Mucosa of descending colon (tissue), 3 donors: ENCODE data around the gene TNIP2. TPM values are rescaled to one million over a fixed set of nuclear protein-coding genes. Genes with fewer than 3 reads are reported as not detected.
A peak's percentile ranks its signal among the peaks of the same experiment; 100 is the strongest.

Source experiments
- ATAC-seq: fragments of 200-7000 bp; cut with Tn5 transposase; one replicate; pipeline ENCODE4 v1.9.1; 2020; ENCODE audit warnings: mild to moderate bottlenecking, moderate library complexity
- DNase-seq, 3 donors: peaks; one replicate each; pipeline ENCODE4 v3.0.0-alpha.2; 2020
- H3K36me3 ChIP-seq: fragments of 200-600 bp; one replicate; pipeline ENCODE4 v1.8.0; 2021; ENCODE audit warnings: low read depth, mild to moderate bottlenecking
- H3K4me1 ChIP-seq: fragments of 200-600 bp; one replicate; pipeline ENCODE4 v1.8.0; 2021; ENCODE audit warnings: low read depth, mild to moderate bottlenecking
- H3K4me3 ChIP-seq: fragments of 200-600 bp; one replicate; pipeline ENCODE4 v1.8.0; 2021; ENCODE audit warnings: mild to moderate bottlenecking
- H3K9me3 ChIP-seq: fragments of 200-600 bp; one replicate; pipeline ENCODE4 v1.8.0; 2021; ENCODE audit warnings: mild to moderate bottlenecking
- intact Hi-C, 2 donors: fragments of 100-400 bp; cut with DNase I in 1 of 2; cut with micrococcal nuclease in 1 of 2; formaldehyde crosslinking; loops; one replicate each; pipeline versions ENCODE4 v1.11.0 to v1.11.1; 2022; cut with DNase I, micrococcal nuclease
- total RNA-seq, 3 donors: library from RNA; stranded (reverse); fragmentation: NEBNext Ultra II Directional in 2 of 3; extraction: Animal tissue kit (Norgen Biotek cat#: 25700) in 2 of 3; gene quantifications; one replicate each; pipeline versions ENCODE4 v1.2.1 to v1.2.4, GENCODE V29; 2021 to 2023
- TF ChIP-seq, protein P1 (sequence below): fragments of 200-600 bp; IDR thresholded peaks from one replicate; pipeline ENCODE4 v1.8.0; 2022; ENCODE audit warnings: antibody characterized with exemption, mild to moderate bottlenecking
- donor health status: DM: no; HTN: no; CAD: no; lungs with moderate emphysema.
- donor health status: DM: no; HTN: no; CAD: no.
- donor health status: DM: no; HTN: yes; CAD: no.

The TNIP2 gene
- total RNA-seq, 3 donors from 2014 or later: 50.3 to 51.5 (median 51.2) TPM

DNA sequence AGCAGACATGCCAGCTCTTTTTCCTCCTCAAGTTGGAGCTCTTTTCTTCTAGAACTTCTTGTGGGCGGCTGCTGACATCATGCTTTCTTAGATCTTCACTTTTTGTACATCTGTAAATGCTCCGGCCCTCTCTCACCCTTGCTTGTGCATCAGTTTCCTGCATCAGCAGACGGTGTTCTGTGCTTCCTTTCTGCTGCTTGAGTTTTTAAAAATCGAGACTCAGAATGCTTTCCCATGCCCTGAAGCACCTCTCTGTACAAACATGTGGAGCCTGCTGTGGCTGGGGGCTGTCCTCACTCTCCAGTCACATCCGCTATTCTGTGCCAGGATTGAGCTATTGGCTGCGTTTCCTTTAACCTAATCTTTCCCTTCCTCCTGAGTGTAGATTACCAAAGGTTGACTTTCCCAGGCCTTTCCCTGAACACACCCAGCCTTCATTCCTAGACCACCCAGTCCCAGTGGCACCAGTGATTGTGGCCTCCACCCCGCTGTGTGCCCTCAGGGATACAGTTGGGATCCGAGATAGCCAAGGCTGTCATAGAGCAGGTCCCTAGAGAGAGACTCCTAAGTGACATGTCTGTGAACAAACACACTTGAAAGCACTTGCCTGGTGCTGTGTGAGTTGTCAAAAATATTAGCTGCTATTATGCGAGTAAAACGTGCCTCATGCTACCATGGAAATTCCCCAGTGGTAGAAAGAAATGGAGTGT lies 41.9 kb downstream of the TNIP2 start:
- H3K36me3 ChIP-seq: peaks cover 4% of the 10 kb centered on the region
- no peaks in the 10 kb centered on the region for H3K4me1 ChIP-seq
- H3K4me3 ChIP-seq: no peak overlapping the region
- DNase-seq (no peak), ATAC-seq (peak; percentile 21)
- H3K9me3 ChIP-seq: no peaks in the 10 kb centered on the region
- intact Hi-C loops: no loop called here
- TF ChIP-seq, protein P1, sequence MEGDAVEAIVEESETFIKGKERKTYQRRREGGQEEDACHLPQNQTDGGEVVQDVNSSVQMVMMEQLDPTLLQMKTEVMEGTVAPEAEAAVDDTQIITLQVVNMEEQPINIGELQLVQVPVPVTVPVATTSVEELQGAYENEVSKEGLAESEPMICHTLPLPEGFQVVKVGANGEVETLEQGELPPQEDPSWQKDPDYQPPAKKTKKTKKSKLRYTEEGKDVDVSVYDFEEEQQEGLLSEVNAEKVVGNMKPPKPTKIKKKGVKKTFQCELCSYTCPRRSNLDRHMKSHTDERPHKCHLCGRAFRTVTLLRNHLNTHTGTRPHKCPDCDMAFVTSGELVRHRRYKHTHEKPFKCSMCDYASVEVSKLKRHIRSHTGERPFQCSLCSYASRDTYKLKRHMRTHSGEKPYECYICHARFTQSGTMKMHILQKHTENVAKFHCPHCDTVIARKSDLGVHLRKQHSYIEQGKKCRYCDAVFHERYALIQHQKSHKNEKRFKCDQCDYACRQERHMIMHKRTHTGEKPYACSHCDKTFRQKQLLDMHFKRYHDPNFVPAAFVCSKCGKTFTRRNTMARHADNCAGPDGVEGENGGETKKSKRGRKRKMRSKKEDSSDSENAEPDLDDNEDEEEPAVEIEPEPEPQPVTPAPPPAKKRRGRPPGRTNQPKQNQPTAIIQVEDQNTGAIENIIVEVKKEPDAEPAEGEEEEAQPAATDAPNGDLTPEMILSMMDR: no peak

DNA sequence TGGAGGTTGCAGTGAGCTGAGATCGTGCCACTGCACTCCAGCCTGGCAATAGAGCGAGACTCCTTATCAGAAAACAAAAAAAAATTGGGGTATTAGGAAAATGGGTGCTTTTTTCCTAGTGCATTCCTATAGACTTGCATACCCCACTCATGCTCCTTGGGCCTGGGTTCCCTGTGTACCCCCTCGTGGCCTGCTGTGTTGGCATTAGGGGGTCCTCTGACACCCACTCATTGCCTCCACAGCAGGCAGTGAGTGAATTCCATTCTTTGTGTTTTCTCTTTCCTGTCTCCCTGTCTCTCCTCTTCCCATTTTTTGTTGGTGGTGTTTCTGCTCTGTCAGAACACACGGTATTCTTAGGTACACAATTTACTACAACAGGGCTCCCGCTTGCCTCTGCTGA lies 42.8 kb downstream of the TNIP2 start:
- TF ChIP-seq, protein P1: no peak
- intact Hi-C loops: no loop called here
- ATAC-seq (no peak), DNase-seq (no peak)
- Histone ChIP-seq H3K9me3 (no peaks in the 10 kb centered on the region), H3K4me1 (no peaks in the 10 kb centered on the region), H3K4me3 (no peak overlapping the region), H3K36me3 (peaks cover 4% of the 10 kb centered on the region)

DNA sequence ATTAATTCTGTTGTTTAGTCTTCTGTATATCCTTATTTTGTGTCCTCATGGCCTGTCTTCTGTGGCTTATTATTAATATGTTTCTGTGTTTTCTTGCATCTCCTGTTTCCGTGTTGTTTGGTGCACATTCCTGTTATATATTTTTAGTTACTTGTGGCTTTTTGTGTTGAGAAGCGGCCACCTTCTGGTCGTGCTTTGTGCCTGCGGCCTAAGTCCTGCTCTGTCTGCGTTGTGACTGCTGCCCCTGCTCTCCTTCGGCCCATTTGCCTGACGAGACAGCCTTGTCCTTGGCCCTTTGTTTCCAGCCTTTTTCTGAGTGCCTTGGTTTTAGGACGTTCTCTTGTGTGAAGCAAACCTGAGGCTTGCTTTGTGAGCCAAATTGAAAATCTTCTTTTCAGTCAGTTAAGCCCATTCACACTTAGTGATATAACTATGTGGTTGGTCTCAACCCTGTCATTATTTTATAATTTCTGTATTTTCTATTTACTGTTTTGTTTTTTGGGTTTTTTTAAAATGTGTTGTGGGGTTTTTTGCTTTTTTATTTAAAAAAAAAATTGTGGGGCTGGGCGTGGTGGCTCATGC lies 43.8 kb downstream of the TNIP2 start:
- TF ChIP-seq, protein P1: no peak
- no peaks in the 10 kb centered on the region for H3K4me1 ChIP-seq
- DNase-seq (no peak), ATAC-seq (no peak)
- intact Hi-C loops: no loop called here
- peaks cover 4% of the 10 kb centered on the region for H3K36me3 ChIP-seq
- no peak overlapping the region for H3K4me3 ChIP-seq
- no peaks in the 10 kb centered on the region for H3K9me3 ChIP-seq

DNA sequence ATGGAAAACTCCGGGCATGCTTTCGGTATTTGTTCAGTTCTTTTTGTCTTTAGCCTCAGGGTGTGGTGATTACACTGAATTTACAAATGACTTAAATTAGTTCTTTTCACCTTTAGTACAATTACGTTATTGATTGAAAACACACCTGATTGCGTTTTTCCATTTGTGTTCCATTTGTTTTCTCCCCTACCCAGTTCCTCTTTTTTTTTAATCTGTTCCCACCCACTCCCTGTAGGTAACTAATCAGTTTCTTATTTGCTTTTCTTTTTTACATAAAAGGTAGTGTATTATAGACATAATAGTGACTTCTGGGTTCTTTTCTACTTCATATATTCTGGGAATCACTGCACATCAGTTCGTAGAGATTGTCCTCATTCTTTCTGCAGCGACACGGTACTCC lies 53.4 kb downstream of the TNIP2 start:
- H3K4me3 ChIP-seq: no peak overlapping the region
- TF ChIP-seq, protein P1: no peak
- peaks cover 12% of the 10 kb centered on the region for H3K36me3 ChIP-seq
- intact Hi-C loops: no loop called here
- H3K4me1 ChIP-seq: no peaks in the 10 kb centered on the region
- no peaks in the 10 kb centered on the region for H3K9me3 ChIP-seq
- DNase-seq: no peak
- no peak for ATAC-seq

DNA sequence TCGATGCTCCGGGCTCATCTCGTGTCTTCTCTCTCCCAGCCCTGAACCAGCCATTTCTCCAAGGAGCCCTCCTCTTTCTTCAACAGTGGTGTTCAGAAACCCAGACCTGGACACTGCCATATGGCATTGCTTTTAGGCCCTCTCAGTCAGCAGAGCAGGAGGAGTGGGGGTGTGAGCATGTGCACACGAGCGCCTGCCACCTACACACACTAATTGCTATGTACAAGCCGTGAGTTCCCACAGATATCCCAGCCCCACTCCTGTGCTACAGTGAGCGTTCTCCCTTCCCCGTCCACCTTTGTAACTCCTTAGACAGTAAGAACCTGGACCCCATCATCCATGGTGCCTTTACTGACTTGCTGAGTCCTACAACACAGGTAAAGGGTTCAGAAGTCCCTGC lies 53.8 kb downstream of the TNIP2 start:
- TF ChIP-seq, protein P1: no peak
- H3K36me3 ChIP-seq: peaks cover 12% of the 10 kb centered on the region
- intact Hi-C loops: no loop called here

More for the DNA sequence above, 53.8 kb downstream of the TNIP2 start:
- Histone ChIP-seq H3K9me3 (no peaks in the 10 kb centered on the region), H3K4me3 (no peak overlapping the region), H3K4me1 (no peaks in the 10 kb centered on the region)
- ATAC-seq: no peak
- no peak for DNase-seq
